ENCODE results near the gene DTNB.

The DTNB gene

DNA sequence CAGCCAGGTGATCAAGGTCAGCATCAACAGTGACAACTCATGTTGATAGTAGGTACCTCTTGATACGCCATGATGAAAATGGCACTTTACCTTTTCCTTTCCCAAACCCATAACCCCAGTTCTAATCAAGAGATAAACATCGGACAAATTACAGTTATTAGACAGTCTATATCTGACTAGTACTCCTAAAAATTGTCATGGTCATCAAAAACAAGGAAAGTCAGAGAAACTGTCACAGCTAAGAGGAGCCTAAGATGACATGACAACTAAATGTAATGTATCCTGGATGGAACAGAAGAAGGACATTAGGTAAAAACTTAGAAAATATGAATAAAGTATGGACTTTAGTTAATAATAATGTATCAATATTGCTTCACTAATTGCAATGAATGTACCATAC, 234.6 kb downstream of the DTNB start:
- Mint-ChIP-seq H3K4me1 (ENCODE audit: low read depth) (peaks cover 2% of the 10 kb centered on the region), H3K27ac (no peak overlapping the region), H3K4me3 (no peak overlapping the region), H3K9me3 (peaks cover 4% of the 10 kb centered on the region), H3K27me3 (ENCODE audit: low read depth) (no peaks in the 10 kb centered on the region), H3K36me3 (ENCODE audit: low read depth) (peaks cover 11% of the 10 kb centered on the region)
- no peak for DNase-seq (ENCODE audit: low spot score)

DNA sequence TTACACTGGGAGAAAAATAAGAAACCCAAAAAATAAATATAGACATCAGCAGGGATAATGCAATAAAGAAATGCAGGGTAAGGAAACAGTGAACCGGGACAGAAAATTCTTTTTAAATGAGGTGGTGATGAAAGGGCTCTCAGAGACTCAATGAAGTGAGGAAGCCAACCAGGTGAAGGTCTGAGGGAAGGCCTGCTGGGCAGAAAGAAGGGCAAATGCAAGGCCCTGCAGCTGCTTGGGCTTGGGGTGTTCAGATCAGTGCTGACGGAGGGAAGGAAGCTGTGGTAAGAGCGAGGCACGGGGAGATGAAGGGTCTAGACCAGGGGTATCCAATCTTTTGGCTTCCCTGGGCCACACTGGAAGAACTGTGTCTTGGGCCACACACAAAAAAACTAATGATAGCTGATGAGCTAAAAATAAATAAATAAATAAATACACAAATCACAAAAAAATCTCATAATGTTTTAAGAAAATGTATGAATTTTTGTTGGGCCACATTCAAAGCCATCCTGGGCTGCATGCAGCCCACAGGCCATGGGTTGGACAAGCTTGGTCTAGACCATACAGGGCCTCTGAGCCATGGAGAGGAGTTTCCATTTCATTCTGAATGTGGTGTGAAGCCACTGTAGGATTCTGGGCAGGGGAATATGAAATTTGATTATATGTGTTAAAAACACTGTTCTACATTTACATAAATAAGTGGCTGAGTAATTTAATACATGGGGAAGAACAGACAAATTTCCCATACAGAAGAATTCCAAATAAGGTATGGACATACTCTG, 235.3 kb downstream of the DTNB start:
- H3K27me3 Mint-ChIP-seq (ENCODE audit: low read depth) = no peaks in the 10 kb centered on the region
- H3K9me3 Mint-ChIP-seq = peaks cover 4% of the 10 kb centered on the region
- DNase-seq (ENCODE audit: low spot score) = no peak
- peaks cover 13% of the 10 kb centered on the region for H3K36me3 Mint-ChIP-seq (ENCODE audit: low read depth)
- H3K4me1 Mint-ChIP-seq (ENCODE audit: low read depth) = peaks cover 2% of the 10 kb centered on the region
- H3K4me3 Mint-ChIP-seq = no peak overlapping the region
- H3K27ac Mint-ChIP-seq = no peak overlapping the region

DNA sequence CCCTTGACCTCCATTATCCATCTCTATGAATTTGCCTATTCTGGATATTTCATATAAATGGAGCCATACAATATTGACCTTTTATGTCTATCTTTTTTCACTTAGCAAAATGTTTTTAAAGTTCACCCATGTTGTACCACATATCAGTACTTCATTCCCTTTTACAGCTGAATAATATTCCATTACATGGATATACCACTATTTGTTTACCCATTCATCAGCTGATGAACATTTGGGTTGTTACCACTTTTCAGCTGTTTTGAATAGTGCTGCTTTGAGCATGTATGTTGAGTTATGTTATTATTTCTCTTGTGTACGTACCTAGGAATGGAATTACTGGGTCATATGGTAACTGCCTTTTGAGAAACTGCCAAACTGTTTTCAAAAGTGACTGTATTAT, 238.0 kb downstream of the DTNB start:
- Mint-ChIP-seq H3K4me3 (no peak overlapping the region), H3K36me3 (ENCODE audit: low read depth) (peaks cover 13% of the 10 kb centered on the region), H3K9me3 (peaks cover 4% of the 10 kb centered on the region), H3K4me1 (ENCODE audit: low read depth) (peaks cover 7% of the 10 kb centered on the region), H3K27ac (no peak overlapping the region), H3K27me3 (ENCODE audit: low read depth) (no peaks in the 10 kb centered on the region)
- DNase-seq (ENCODE audit: low spot score) = no peak

DNA sequence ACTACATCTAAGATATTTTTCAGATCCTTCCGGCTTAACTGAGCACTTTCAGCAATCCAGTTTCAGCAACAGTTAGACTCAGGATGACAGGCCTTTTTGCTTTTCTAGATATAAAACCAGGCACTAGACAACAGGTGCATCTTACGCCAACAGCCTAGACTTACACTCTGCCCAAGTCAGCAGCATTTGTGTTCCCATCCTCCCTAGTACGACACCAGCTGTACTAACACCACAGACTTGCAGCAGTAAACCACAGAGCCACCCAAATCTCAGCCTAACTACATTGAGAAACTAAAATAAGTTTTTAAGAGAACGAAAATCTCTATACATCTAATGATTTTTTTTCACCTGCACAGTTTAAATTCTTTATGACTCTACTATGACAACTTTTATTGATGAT, 241.8 kb downstream of the DTNB start:
- no peaks in the 10 kb centered on the region for H3K27me3 Mint-ChIP-seq (ENCODE audit: low read depth)
- peaks cover 10% of the 10 kb centered on the region for H3K36me3 Mint-ChIP-seq (ENCODE audit: low read depth)
- H3K4me3 Mint-ChIP-seq = no peak overlapping the region
- H3K9me3 Mint-ChIP-seq = peaks cover 4% of the 10 kb centered on the region
- peaks cover 6% of the 10 kb centered on the region for H3K4me1 Mint-ChIP-seq (ENCODE audit: low read depth)
- no peak overlapping the region for H3K27ac Mint-ChIP-seq
- DNase-seq (ENCODE audit: low spot score) = no peak

DNA sequence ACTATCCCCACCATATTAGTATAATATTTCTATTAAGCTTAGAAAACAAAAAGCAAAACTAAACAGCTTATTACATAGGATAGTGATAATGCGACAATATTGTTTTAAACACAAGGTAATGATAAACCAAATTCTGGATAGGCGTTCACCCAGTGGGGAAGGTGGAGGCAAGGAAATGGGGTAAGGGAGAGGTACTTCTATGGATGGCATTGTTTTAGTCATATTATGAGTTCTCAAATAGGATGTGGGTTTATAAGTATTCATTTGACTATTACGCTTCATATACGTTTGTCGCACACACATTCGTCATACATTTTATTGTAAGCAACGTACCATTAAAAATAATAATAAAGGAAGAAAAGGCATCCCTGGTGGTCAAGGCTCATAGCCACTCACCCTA, 242.8 kb downstream of the DTNB start:
- H3K4me1 Mint-ChIP-seq (ENCODE audit: low read depth) = peaks cover 6% of the 10 kb centered on the region
- peaks cover 4% of the 10 kb centered on the region for H3K9me3 Mint-ChIP-seq
- DNase-seq (ENCODE audit: low spot score) = no peak
- H3K4me3 Mint-ChIP-seq = no peak overlapping the region
- H3K27ac Mint-ChIP-seq = no peak overlapping the region
- H3K36me3 Mint-ChIP-seq (ENCODE audit: low read depth) = peaks cover 6% of the 10 kb centered on the region
- no peaks in the 10 kb centered on the region for H3K27me3 Mint-ChIP-seq (ENCODE audit: low read depth)

DNA sequence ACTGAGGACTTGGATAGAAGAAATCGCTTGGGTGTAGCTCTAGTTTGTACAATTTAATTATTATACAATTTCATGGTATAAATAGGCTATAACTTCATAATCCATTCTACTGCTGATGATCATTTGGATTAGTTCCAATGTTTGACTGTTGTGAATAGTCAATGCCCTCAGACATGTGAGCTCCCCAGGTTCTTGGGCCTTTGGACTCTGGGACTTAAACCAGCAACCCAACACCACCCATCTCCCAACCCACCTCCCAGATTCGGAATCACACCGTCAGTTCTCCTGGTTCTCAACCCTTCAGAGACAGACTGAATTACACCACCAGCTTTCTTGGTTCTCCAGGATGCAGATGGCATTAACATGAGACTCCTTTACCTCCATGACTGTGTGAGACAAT, 247.1 kb downstream of the DTNB start:
- H3K9me3 Mint-ChIP-seq = no peaks in the 10 kb centered on the region
- H3K36me3 Mint-ChIP-seq (ENCODE audit: low read depth) = no peaks in the 10 kb centered on the region
- H3K4me1 Mint-ChIP-seq (ENCODE audit: low read depth) = no peaks in the 10 kb centered on the region
- DNase-seq (ENCODE audit: low spot score) = no peak
- no peaks in the 10 kb centered on the region for H3K27me3 Mint-ChIP-seq (ENCODE audit: low read depth)
- H3K4me3 Mint-ChIP-seq = no peak overlapping the region
- no peak overlapping the region for H3K27ac Mint-ChIP-seq

DNA sequence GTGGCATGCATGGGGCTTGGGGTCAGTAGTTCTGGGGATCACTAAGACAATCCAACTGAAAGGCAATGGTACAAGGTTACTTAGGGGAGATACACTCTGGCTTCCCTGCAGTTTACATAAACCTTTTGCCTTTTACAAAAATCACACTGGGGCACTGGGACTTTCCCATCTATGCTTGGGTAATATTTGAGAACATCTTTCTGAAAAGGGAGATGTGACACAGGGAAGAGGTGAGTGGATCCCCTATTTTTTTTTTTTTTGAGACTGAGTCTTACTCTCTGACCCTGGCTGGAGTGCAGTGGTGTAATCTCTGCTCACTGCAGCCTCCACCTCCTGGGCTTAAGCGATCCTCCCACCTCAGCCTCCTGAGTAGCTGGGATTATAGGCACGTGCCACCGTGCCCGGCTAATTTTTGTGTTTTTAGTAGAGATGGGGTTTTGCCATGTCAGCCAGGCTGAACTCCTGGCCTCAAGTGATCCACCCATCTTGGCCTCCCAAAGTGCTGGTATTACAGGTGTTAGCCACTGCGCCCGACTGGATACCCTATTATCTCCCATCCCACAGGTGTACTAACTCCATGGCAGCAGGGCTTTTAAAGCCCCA, 248.8 kb downstream of the DTNB start:
- Mint-ChIP-seq H3K9me3 (no peaks in the 10 kb centered on the region), H3K4me3 (no peak overlapping the region), H3K27ac (no peak overlapping the region), H3K36me3 (ENCODE audit: low read depth) (no peaks in the 10 kb centered on the region), H3K4me1 (ENCODE audit: low read depth) (peaks cover 3% of the 10 kb centered on the region), H3K27me3 (ENCODE audit: low read depth) (no peaks in the 10 kb centered on the region)
- no peak for DNase-seq (ENCODE audit: low spot score)

DNA sequence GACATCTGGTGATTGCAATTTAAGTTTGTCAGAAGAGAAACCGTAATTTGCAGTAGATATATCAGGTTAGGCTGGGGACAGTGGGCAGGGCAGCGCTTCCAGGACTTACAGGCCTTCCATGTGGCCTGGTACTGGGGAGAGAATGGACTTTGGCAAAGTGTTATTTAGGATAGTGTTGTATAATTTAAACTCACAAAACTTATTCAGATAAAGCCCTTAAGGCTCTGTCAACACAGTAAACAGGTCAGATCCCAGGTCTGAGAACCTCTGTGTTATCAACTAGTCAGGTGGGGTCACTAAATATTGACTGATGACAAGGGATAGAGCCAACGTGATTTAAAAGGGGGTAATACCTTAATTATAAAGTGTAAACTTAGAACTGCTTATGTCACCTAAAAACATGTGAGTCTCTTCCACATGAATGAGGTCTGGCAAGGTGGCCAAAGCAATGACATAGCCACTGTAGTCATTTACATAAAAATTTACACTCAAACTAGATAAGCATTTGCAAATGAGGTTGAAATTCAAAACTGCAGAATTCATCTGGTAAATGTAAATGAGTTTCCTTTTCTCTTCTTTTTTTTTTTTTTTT, 251.5 kb downstream of the DTNB start:
- DNase-seq (ENCODE audit: low spot score) = no peak
- Mint-ChIP-seq H3K36me3 (ENCODE audit: low read depth) (peaks cover 14% of the 10 kb centered on the region), H3K4me3 (no peak overlapping the region), H3K27ac (no peak overlapping the region), H3K9me3 (peaks cover 9% of the 10 kb centered on the region), H3K4me1 (ENCODE audit: low read depth) (peaks cover 8% of the 10 kb centered on the region), H3K27me3 (ENCODE audit: low read depth) (no peaks in the 10 kb centered on the region)

DNA sequence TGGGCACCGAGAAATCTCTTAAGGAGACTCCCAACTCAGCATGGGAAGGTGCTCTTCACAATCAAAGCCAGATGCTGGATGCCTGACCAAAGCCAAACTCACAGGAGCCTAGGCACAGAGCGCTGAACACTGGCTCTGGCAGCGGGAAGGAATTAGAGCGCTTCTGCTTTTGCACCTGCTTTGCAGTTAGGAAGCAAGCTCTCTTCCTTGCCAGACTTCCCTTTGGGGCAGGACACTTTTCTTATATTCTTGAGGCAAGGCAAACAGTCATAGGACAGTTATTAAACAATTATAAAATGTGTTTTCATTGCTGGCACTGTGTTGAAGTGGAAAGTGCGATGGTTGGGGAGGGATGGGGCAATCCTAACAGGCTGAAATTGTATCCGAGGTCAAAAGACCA, 252.1 kb downstream of the DTNB start:
- H3K9me3 Mint-ChIP-seq = peaks cover 9% of the 10 kb centered on the region
- DNase-seq (ENCODE audit: low spot score) = no peak
- H3K4me3 Mint-ChIP-seq = no peak overlapping the region
- H3K27me3 Mint-ChIP-seq (ENCODE audit: low read depth) = no peaks in the 10 kb centered on the region
- H3K4me1 Mint-ChIP-seq (ENCODE audit: low read depth) = peaks cover 10% of the 10 kb centered on the region
- H3K36me3 Mint-ChIP-seq (ENCODE audit: low read depth) = peaks cover 16% of the 10 kb centered on the region
- no peak overlapping the region for H3K27ac Mint-ChIP-seq

DNA sequence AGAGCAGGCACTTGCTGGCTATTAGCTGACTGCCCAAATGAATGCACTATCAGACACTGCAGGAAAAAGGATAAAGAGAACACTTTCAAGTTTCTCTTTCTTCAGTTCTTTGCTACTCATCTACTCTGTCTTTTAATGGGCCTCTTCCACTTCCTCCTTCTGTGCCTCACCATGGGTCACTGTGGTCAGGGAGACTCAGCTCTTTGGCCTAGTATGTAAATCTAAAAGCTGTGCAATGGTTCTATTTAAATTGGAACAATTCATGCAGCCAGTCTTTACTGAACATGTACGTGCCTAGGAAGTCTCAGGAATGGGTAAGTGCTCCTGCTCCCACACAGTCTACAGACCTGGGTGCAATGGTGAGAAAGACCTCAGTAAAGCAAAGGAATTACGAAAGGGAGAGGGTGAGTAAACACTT, 252.5 kb downstream of the DTNB start:
- Mint-ChIP-seq H3K4me1 (ENCODE audit: low read depth) (peaks cover 10% of the 10 kb centered on the region), H3K9me3 (peaks cover 9% of the 10 kb centered on the region), H3K27ac (no peak overlapping the region), H3K27me3 (ENCODE audit: low read depth) (no peaks in the 10 kb centered on the region), H3K4me3 (no peak overlapping the region), H3K36me3 (ENCODE audit: low read depth) (peaks cover 16% of the 10 kb centered on the region)
- no peak for DNase-seq (ENCODE audit: low spot score)

DNA sequence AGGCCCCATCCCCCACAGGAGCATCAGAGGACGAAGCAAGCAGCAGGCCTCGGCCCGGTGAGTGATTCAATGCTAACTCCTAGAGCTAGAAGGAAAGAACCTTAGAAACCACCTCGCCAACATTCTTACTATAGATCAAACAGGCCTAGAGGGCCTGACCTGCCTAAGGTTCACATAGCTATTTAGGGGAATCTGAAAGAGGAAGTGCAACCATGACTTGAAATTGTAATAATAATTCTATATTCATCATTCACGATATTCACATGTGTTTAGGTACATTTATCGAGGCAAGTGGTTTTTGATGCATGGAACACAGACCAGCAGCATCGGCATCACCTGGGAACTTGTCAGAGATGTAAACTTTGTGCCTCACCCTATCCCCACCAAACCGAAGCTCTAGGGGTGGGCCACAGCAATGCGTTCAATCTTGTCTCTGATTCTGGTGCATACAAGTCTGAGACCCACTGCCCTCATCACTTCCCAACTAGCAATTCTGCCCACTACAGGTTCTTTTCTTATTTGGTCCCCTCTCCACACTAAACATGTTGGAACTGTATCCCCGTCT, 253.6 kb downstream of the DTNB start:
- peaks cover 10% of the 10 kb centered on the region for H3K4me1 Mint-ChIP-seq (ENCODE audit: low read depth)
- H3K27me3 Mint-ChIP-seq (ENCODE audit: low read depth) = no peaks in the 10 kb centered on the region
- H3K9me3 Mint-ChIP-seq = peaks cover 9% of the 10 kb centered on the region
- H3K27ac Mint-ChIP-seq = no peak overlapping the region
- H3K4me3 Mint-ChIP-seq = no peak overlapping the region
- no peak for DNase-seq (ENCODE audit: low spot score)
- peaks cover 16% of the 10 kb centered on the region for H3K36me3 Mint-ChIP-seq (ENCODE audit: low read depth)

DNA sequence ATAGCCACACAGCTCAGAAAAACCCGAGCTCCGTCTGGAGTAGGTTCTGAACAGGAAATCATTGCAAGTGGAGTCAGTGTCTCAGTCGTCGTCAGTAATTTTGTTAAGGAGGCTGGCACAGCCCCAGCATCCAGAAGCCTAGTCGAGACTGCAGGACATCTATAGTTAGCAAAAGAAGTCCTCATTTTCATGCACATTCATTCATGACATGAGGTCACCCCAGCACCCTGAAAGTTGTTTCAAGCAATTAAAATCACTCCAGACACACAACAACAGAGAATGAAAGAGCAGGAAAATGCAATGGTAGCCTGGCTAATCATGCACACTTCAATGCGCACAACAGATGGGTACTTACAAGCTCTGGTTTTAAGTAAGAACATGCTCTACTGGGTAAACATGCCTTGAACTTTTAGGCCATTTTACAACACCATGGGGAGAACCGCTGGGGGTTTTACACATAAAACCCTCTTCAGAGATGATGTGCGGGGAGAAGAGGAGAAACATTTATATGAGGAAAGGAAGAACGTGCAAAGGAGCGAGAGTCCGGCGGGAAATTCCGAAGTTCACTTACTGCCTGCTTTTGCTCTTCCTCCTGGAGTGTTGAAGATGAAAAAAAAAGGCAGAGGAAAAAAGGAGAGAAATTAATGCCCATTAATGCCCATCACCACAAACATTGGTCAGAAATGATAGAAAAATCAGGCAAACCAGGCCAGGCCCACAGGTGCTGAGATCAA, 254.3 kb downstream of the DTNB start:
- H3K4me3 Mint-ChIP-seq = no peak overlapping the region
- H3K27me3 Mint-ChIP-seq (ENCODE audit: low read depth) = no peaks in the 10 kb centered on the region
- no peak overlapping the region for H3K27ac Mint-ChIP-seq

DNA sequence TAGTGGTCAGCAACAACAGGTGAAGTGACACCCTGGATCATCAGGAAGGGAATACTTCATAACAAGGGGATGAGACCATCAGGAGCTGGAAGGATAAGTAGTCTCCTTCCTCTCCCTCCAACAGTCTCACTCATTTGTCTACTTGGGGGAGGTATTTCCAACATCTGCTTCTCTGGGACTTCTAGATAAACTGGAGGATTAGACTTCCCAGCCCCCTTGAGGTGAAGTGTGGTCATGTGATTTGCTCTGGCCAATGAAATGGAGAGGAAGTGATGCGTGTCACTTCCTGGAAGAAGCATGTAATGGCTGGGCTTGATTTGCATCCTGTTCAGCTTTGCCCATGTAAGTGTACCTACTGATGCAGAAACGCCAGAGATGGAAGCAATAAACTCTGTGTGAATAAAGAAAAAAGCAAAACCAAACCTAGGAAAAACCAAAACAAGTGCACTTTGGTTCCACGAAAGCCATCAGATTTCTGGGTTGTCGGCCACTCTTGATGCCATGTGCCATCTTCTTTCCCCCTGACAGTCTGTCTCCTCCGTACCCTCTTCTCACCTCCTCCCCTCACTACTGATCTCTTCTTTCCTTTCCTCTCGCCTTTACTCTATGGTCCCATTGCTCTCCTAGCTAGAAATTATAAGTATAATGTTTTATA, 255.5 kb downstream of the DTNB start:
- no peak overlapping the region for H3K4me3 Mint-ChIP-seq
- H3K27me3 Mint-ChIP-seq (ENCODE audit: low read depth) = no peaks in the 10 kb centered on the region
- peaks cover 16% of the 10 kb centered on the region for H3K36me3 Mint-ChIP-seq (ENCODE audit: low read depth)
- peaks cover 10% of the 10 kb centered on the region for H3K4me1 Mint-ChIP-seq (ENCODE audit: low read depth)
- no peak overlapping the region for H3K27ac Mint-ChIP-seq
- H3K9me3 Mint-ChIP-seq = peaks cover 9% of the 10 kb centered on the region
- DNase-seq (ENCODE audit: low spot score) = no peak

More for the DNA sequence above, 254.3 kb downstream of the DTNB start:
- Mint-ChIP-seq H3K9me3 (peaks cover 9% of the 10 kb centered on the region), H3K4me1 (ENCODE audit: low read depth) (peaks cover 10% of the 10 kb centered on the region), H3K36me3 (ENCODE audit: low read depth) (peaks cover 16% of the 10 kb centered on the region)
- DNase-seq (ENCODE audit: low spot score) = no peak
